Measurements from ENCODE around the gene RCC2. TPM values are rescaled to one million over a fixed set of nuclear protein-coding genes. Genes with fewer than 3 reads are reported as not detected.

Gene RCC2
- polyA plus RNA-seq, 1 of the 3 experiments (the other 2 are of a cell fraction), result 53.8 TPM

DNA sequence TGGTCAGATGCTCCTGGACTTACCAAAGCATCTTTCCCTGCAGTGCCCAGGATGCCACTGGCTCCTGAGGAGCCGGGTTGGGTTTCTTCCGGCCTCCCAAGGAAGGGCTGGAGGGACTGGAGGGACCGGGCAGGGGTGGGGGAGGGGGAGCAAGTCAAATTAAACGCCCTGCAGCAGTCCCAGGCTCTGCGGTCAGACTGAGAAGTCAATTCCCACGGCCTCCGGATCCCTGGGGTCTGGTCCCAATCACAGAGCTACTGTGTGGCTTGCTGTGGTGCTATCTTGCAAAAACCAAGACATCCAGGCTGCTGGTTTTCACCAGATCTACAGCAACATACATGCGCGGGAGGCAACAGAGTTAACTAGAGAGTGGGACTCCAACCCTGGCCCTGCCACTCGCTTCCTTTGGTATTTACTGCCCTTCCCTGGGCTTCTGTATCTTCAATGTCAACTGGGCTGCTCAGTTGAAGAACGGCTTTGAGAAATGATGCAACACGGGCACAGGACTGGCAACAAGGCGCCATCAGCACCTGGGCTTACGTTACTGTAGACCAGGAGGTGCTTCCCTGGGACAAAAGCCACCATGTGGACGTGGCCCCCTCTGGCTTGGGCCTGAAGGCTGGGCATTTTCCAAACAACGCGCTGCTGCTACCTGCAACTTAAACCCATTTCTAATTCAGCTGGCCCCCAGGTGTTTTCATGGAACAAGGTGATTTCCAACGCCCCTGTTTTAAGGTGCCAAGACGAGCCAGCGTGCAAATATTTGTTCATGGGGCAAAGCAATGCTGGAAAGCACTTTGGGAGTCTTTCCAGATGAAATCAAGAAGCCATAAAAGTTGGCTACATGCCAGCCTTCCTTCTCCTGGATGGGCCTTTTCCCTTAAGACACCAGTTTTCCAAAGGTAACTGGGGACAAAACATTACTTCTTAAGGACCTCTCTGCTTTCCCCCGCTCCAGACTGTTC, 11.5 kb downstream of the RCC2 start:
- H3K4me3 ChIP-seq (ENCODE audit: low read depth in 2 of 2, low read length in 1 of 2), result no peak overlapping the region
- no peaks in the 10 kb centered on the region for H3K27me3 ChIP-seq (ENCODE audit: insufficient read depth)
- no peak for DNase-seq
- H3K27ac ChIP-seq (ENCODE audit: low read depth in 2 of 2, low read length in 1 of 2), result no peak overlapping the region; a peak in 1 of 4 replicates
- ChIA-PET CTCF (interaction anchor here (1.9 kb wide), 1 partner anchor 74 kb away, joined by 5 read pairs; no protein-coding TSS in a partner anchor), POLR2A (interaction anchor here (1.5 kb wide), 1 partner anchor 10 kb away, joined by 3 read pairs; no protein-coding TSS in a partner anchor)
- no peak overlapping the region for H2AFZ ChIP-seq (ENCODE audit: low read depth)
- H3K9me3 ChIP-seq, result no peaks in the 10 kb centered on the region
- TF ChIP-seq RAD21 (IDR thresholded peaks at IDR 0.05; ENCODE audit: low read length) (no peak), EZH2phosphoT487 (IDR thresholded peaks at IDR 0.05; ENCODE audit: borderline replicate concordance, low read depth) (no peak), NFIC (IDR thresholded peaks at IDR 0.05; ENCODE audit: borderline replicate concordance) (0 out of 2 replicates have a peak, but pooled peaks have one; percentile 26), RXRA (IDR thresholded peaks at IDR 0.05; ENCODE audit: borderline replicate concordance, low read depth) (no peak), SIN3A (IDR thresholded peaks at IDR 0.05; ENCODE audit: borderline replicate concordance, low read depth, low read length) (no peak), GABPA (IDR thresholded peaks at IDR 0.05; ENCODE audit: low read depth) (no peak)
- TF ChIP-seq, protein P1, sequence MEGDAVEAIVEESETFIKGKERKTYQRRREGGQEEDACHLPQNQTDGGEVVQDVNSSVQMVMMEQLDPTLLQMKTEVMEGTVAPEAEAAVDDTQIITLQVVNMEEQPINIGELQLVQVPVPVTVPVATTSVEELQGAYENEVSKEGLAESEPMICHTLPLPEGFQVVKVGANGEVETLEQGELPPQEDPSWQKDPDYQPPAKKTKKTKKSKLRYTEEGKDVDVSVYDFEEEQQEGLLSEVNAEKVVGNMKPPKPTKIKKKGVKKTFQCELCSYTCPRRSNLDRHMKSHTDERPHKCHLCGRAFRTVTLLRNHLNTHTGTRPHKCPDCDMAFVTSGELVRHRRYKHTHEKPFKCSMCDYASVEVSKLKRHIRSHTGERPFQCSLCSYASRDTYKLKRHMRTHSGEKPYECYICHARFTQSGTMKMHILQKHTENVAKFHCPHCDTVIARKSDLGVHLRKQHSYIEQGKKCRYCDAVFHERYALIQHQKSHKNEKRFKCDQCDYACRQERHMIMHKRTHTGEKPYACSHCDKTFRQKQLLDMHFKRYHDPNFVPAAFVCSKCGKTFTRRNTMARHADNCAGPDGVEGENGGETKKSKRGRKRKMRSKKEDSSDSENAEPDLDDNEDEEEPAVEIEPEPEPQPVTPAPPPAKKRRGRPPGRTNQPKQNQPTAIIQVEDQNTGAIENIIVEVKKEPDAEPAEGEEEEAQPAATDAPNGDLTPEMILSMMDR (IDR thresholded peaks at IDR 0.05), result no peak
- TF ChIP-seq, protein P2, sequence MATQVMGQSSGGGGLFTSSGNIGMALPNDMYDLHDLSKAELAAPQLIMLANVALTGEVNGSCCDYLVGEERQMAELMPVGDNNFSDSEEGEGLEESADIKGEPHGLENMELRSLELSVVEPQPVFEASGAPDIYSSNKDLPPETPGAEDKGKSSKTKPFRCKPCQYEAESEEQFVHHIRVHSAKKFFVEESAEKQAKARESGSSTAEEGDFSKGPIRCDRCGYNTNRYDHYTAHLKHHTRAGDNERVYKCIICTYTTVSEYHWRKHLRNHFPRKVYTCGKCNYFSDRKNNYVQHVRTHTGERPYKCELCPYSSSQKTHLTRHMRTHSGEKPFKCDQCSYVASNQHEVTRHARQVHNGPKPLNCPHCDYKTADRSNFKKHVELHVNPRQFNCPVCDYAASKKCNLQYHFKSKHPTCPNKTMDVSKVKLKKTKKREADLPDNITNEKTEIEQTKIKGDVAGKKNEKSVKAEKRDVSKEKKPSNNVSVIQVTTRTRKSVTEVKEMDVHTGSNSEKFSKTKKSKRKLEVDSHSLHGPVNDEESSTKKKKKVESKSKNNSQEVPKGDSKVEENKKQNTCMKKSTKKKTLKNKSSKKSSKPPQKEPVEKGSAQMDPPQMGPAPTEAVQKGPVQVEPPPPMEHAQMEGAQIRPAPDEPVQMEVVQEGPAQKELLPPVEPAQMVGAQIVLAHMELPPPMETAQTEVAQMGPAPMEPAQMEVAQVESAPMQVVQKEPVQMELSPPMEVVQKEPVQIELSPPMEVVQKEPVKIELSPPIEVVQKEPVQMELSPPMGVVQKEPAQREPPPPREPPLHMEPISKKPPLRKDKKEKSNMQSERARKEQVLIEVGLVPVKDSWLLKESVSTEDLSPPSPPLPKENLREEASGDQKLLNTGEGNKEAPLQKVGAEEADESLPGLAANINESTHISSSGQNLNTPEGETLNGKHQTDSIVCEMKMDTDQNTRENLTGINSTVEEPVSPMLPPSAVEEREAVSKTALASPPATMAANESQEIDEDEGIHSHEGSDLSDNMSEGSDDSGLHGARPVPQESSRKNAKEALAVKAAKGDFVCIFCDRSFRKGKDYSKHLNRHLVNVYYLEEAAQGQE (IDR thresholded peaks at IDR 0.05; ENCODE audit: low read depth, low read length), result no peak
- no peak overlapping the region for H3K4me2 ChIP-seq
- H3F3A ChIP-seq (replicated peaks; ENCODE audit: insufficient read depth), result peaks cover 4% of the 10 kb centered on the region
- peaks cover 96% of the 10 kb centered on the region for H3K79me2 ChIP-seq (ENCODE audit: insufficient read depth)
- peaks cover 78% of the 10 kb centered on the region for H4K20me1 ChIP-seq (ENCODE audit: insufficient read depth)
- no peak overlapping the region for H3K9ac ChIP-seq
- H3K36me3 ChIP-seq (replicated peaks in 1 of 2; ENCODE audit: control insufficient read depth in 1 of 2, insufficient read depth in 2 of 2, low read length in 1 of 2), result peaks cover 41 to 71% of the 10 kb centered on the region in 2 experiments
- H3K9me2 ChIP-seq, result no peaks in the 10 kb centered on the region
- peaks cover 0 to 11% of the 10 kb centered on the region in 2 experiments; a peak in 1 of 4 replicates for H3K4me1 ChIP-seq (ENCODE audit: control insufficient read depth in 1 of 2, insufficient read depth in 2 of 2, low read depth in 1 of 2, low read length in 1 of 2)
- WGBS (ENCODE audit: low lambda C conversion rate), result 96% methylated on average over 18 of the region's 21 CpGs
